ENCODE results near the gene HUNK. TPM values are rescaled to one million over a fixed set of nuclear protein-coding genes. Genes with fewer than 3 reads are reported as not detected.

HUNK gene
- polyA plus RNA-seq, 3 donors from 2014 or later = not detected

GRCh38 chr21:31895077-31895835, 22.4 kb downstream of the HUNK start:
- Mint-ChIP-seq H3K36me3 (no peaks in the 10 kb centered on the region), H3K4me3 (no peak overlapping the region), H3K4me1 (no peaks in the 10 kb centered on the region), H3K27me3 (ENCODE audit: low read depth in 3 of 3) (peaks cover 3 to 6% (median 4%) of the 10 kb centered on the region in 3 donors), H3K9me3 (peaks cover 0 to 2% (median 0%) of the 10 kb centered on the region in 6 donors), H3K27ac (no peak overlapping the region)
- no peak for DNase-seq

DNA sequence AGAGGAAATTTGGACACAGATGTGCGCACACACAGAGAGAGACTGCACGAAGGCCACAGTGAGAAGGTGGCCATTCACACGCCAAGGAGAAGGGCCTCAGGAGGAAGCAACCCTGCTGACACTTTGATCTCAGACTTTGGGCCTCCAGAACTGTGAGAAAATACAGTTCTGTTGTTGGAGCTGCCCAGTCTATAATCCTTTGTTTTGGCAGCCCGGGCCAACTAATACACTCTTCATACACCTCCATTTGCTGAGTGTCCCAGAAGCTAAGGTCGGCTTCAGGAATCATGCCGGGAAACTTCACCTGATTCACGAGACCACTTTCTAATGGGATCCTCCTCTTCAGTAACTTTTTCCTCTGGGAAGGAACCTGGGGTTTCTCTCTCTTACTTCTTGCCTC, 23.2 kb downstream of the HUNK start:
- H3K27me3 Mint-ChIP-seq (ENCODE audit: low read depth in 3 of 3) = peaks cover 3 to 6% (median 4%) of the 10 kb centered on the region in 3 donors
- H3K27ac Mint-ChIP-seq = no peak overlapping the region
- DNase-seq = no peak
- peaks cover 0 to 2% (median 0%) of the 10 kb centered on the region in 6 donors for H3K9me3 Mint-ChIP-seq
- H3K4me1 Mint-ChIP-seq = no peaks in the 10 kb centered on the region
- no peak overlapping the region for H3K4me3 Mint-ChIP-seq
- H3K36me3 Mint-ChIP-seq = no peaks in the 10 kb centered on the region

- H3K9me3 Mint-ChIP-seq = peaks cover 0 to 2% (median 0%) of the 10 kb centered on the region in 6 donors
- no peak for DNase-seq
- H3K4me1 Mint-ChIP-seq = no peaks in the 10 kb centered on the region
- H3K36me3 Mint-ChIP-seq = no peaks in the 10 kb centered on the region
- H3K27ac Mint-ChIP-seq = no peak overlapping the region
- peaks cover 3 to 6% (median 4%) of the 10 kb centered on the region in 3 donors for H3K27me3 Mint-ChIP-seq (ENCODE audit: low read depth in 3 of 3)
- H3K4me3 Mint-ChIP-seq = no peak overlapping the region
These were observed 24.5 kb downstream of the HUNK start for GRCh38 chr21:31897311-31897710.

- Mint-ChIP-seq H3K4me1 (no peaks in the 10 kb centered on the region), H3K4me3 (no peak overlapping the region), H3K9me3 (peaks cover 0 to 2% (median 0%) of the 10 kb centered on the region in 6 donors), H3K36me3 (no peaks in the 10 kb centered on the region), H3K27me3 (ENCODE audit: low read depth in 3 of 3) (peaks cover 2 to 6% (median 3%) of the 10 kb centered on the region in 3 donors), H3K27ac (no peak overlapping the region)
- DNase-seq = no peak
These were observed 26.3 kb downstream of the HUNK start for GRCh38 chr21:31898933-31899630.

DNA sequence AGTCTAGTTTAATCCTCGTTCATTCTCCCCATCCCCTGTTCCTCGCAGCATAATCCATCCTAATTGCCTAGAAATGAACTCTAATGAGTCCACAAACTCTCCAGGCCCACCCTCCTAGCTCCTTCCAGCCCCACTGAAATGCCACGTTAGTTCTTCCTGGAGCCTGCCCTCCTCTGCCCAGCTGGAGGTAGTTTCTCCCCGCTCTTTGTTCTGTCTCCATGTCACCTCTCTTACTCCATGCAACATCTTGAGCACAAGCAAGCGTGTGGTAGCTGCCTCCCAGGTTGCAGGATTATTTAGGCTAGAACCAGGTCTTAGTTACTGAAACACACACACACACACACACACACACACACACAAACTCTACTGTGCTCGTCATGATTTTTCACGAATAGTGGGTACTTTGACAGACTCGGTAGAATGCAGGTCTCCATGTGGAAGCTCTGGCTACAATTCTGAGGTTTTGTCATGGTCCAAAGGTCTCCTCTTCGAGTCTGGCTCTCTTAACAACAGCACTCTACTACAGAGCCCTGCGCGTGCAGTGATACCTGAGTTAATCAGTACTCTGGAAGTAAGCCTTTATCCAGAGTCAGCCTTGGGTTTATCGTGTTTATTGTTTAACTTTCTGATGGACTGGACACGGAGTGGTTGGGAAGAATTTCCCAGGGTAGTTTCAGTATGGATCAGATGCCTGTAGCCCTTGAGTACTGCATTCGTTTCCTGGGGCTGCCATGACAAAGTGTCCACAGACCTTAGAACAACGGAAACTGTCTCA, 27.5 kb downstream of the HUNK start:
- peaks cover 2 to 6% (median 5%) of the 10 kb centered on the region in 3 donors for H3K27me3 Mint-ChIP-seq (ENCODE audit: low read depth in 3 of 3)
- no peaks in the 10 kb centered on the region for H3K4me1 Mint-ChIP-seq
- H3K4me3 Mint-ChIP-seq = no peak overlapping the region
- no peaks in the 10 kb centered on the region for H3K36me3 Mint-ChIP-seq
- peaks cover 0 to 2% (median 0%) of the 10 kb centered on the region in 6 donors for H3K9me3 Mint-ChIP-seq
- no peak overlapping the region for H3K27ac Mint-ChIP-seq
- DNase-seq = no peak

GRCh38 chr21:31901315-31901714, 28.5 kb downstream of the HUNK start:
- Mint-ChIP-seq H3K4me1 (no peaks in the 10 kb centered on the region), H3K27ac (no peak overlapping the region), H3K27me3 (ENCODE audit: low read depth in 3 of 3) (peaks cover 2 to 5% (median 3%) of the 10 kb centered on the region in 3 donors), H3K4me3 (no peak overlapping the region), H3K9me3 (peaks cover 0 to 2% (median 0%) of the 10 kb centered on the region in 6 donors), H3K36me3 (no peaks in the 10 kb centered on the region)
- DNase-seq = no peak

- Mint-ChIP-seq H3K36me3 (no peaks in the 10 kb centered on the region), H3K27me3 (ENCODE audit: low read depth in 3 of 3) (peaks cover 2 to 4% (median 2%) of the 10 kb centered on the region in 3 donors), H3K4me1 (no peaks in the 10 kb centered on the region), H3K9me3 (peaks cover 0 to 2% (median 0%) of the 10 kb centered on the region in 6 donors), H3K27ac (no peak overlapping the region), H3K4me3 (no peak overlapping the region)
- no peak for DNase-seq
These were observed 29.6 kb downstream of the HUNK start for GRCh38 chr21:31902438-31902837.

GRCh38 chr21:31903896-31904295, 31.1 kb downstream of the HUNK start:
- no peak for DNase-seq
- Mint-ChIP-seq H3K4me1 (no peaks in the 10 kb centered on the region), H3K27ac (no peak overlapping the region), H3K4me3 (no peak overlapping the region), H3K9me3 (no peaks in the 10 kb centered on the region), H3K36me3 (no peaks in the 10 kb centered on the region), H3K27me3 (ENCODE audit: low read depth in 3 of 3) (peaks cover 2 to 4% (median 2%) of the 10 kb centered on the region in 3 donors)

GRCh38 chr21:31905503-31906451, 33.0 kb downstream of the HUNK start:
- Mint-ChIP-seq H3K27me3 (ENCODE audit: low read depth in 3 of 3) (peaks cover 2 to 4% (median 2%) of the 10 kb centered on the region in 3 donors), H3K27ac (no peak overlapping the region), H3K9me3 (no peaks in the 10 kb centered on the region), H3K4me3 (no peak overlapping the region), H3K4me1 (no peaks in the 10 kb centered on the region), H3K36me3 (no peaks in the 10 kb centered on the region)
- DNase-seq = no peak

DNA sequence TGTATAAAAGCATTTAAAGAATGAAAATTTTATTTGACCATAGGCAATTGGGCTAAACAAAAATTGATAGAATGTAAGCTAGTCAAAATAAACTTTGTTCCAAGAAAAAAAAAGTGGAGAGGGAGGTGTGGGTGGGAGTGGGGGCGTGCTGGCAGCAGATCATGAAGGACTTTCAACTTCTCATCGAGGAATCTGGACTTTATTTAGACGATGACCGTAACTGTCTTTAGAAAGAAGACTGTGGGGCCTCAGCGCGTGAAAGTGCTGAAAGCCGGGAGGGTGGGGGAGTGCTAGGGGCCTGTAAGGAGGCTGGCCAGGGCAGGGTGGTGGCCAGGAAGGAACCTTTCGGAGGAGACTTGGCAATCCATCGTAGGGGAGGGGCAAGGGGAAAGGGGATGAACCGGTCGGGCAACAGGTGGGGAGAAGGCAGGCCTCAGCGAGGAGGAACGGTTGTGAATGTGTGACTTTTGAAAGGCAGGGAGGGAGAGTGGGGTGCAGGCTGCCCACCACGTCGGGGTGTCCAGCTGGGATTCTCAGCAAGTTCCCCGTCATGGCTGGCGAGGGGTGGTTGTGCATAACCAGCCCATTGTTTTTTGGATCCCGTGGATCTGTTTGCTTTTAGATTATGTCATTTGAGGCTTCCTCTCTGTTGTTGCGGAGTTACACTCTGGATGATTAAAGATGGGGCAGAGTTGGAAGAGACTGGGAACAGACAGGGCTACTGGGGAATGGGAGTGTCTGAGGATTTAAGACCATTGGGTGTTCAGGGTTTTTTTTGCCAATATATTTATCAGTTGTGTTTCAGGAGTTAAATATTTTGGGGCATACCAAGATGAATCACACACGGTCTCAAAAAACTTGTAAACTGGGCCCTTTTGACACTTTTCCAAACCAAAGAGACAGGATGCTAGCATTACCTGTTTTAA, 35.5 kb downstream of the HUNK start:
- Mint-ChIP-seq H3K36me3 (no peaks in the 10 kb centered on the region), H3K4me3 (no peak overlapping the region), H3K4me1 (no peaks in the 10 kb centered on the region), H3K27ac (no peak overlapping the region), H3K27me3 (ENCODE audit: low read depth in 3 of 3) (peaks cover 4 to 5% (median 5%) of the 10 kb centered on the region in 3 donors), H3K9me3 (no peaks in the 10 kb centered on the region)
- no peak for DNase-seq

- DNase-seq = no peak
- H3K4me3 Mint-ChIP-seq = no peak overlapping the region
- H3K4me1 Mint-ChIP-seq = no peaks in the 10 kb centered on the region
- no peaks in the 10 kb centered on the region for H3K36me3 Mint-ChIP-seq
- H3K9me3 Mint-ChIP-seq = no peaks in the 10 kb centered on the region
- peaks cover 4 to 5% (median 5%) of the 10 kb centered on the region in 3 donors for H3K27me3 Mint-ChIP-seq (ENCODE audit: low read depth in 3 of 3)
- H3K27ac Mint-ChIP-seq = no peak overlapping the region
These were observed 36.6 kb downstream of the HUNK start for GRCh38 chr21:31909153-31910073.
